Endodermal cell (in vitro differentiated cells): ENCODE results near the gene RSKR. TPM values are rescaled to one million over a fixed set of nuclear protein-coding genes. Genes with fewer than 3 reads are reported as not detected.

Experiments
- DNase-seq: peaks from one replicate; pipeline ENCODE4 v3.0.0-alpha.2; 2017
- H3K27ac ChIP-seq: 2 replicates; pipeline ENCODE4 v1.5.1; 2013; ENCODE audit warnings: mild to moderate bottlenecking, low read depth, low read length, moderate library complexity
- H3K27me3 ChIP-seq: 2 replicates; pipeline ENCODE4 v1.6.1; 2013; ENCODE audit warnings: mild to moderate bottlenecking, low read length, moderate library complexity; ENCODE audit not compliant: insufficient read depth, control insufficient read depth, poor library complexity, severe bottlenecking
- H3K36me3 ChIP-seq: 2 replicates; pipeline ENCODE4 v1.7.0; 2013; ENCODE audit warnings: mild to moderate bottlenecking, low read length, moderate library complexity; ENCODE audit not compliant: control insufficient read depth, insufficient read depth
- H3K4me1 ChIP-seq: one replicate; pipeline ENCODE4 v1.7.0; 2013; ENCODE audit warnings: low read length; ENCODE audit not compliant: control insufficient read depth, insufficient read depth
- H3K4me3 ChIP-seq: 2 replicates; pipeline ENCODE4 v1.5.1; 2013; ENCODE audit warnings: mild to moderate bottlenecking, low read length, moderate library complexity
- H3K9ac ChIP-seq: 2 replicates; pipeline ENCODE4 v1.6.1; 2013; ENCODE audit warnings: mild to moderate bottlenecking, low read length, moderate library complexity; ENCODE audit not compliant: poor library complexity, severe bottlenecking; ENCODE audit errors: extremely low read depth
- H3K9me3 ChIP-seq: 2 replicates; pipeline ENCODE4 v1.6.1; 2013; ENCODE audit warnings: mild to moderate bottlenecking, low read length, moderate library complexity; ENCODE audit not compliant: control insufficient read depth
- H3K27ac Mint-ChIP-seq: 2 replicates; pipeline ENCODE4 v1.8.0; 2020; ENCODE audit warnings: mixed read lengths
- H3K27me3 Mint-ChIP-seq: 2 replicates; pipeline ENCODE4 v1.8.0; 2021; ENCODE audit warnings: mild to moderate bottlenecking, mixed read lengths; ENCODE audit not compliant: insufficient read depth
- H3K36me3 Mint-ChIP-seq: 2 replicates; pipeline ENCODE4 v1.8.0; 2020; ENCODE audit warnings: low read depth, mixed read lengths
- H3K4me1 Mint-ChIP-seq: 2 replicates; pipeline ENCODE4 v1.8.0; 2020; ENCODE audit warnings: mixed read lengths
- H3K4me3 Mint-ChIP-seq: 2 replicates; pipeline ENCODE4 v1.8.0; 2020; ENCODE audit warnings: mild to moderate bottlenecking, moderate library complexity, mixed read lengths
- H3K9me3 Mint-ChIP-seq: 2 replicates; pipeline ENCODE4 v1.8.0; 2020; ENCODE audit warnings: mild to moderate bottlenecking, mixed read lengths
- WGBS, 2 experiments: methylation state at CpG; one replicate each; pipeline versions ENCODE4 v1.1.5 to v1.1.7; 2013; ENCODE audit warnings: missing lambda C conversion rate in 2 of 2, mixed read lengths in 1 of 2; ENCODE audit not compliant: insufficient coverage in 1 of 2, insufficient read length in 1 of 2; 5-methylcytosine and 5-hydroxymethylcytosine counted together
- total RNA-seq, 2 donors: library from RNA; stranded (reverse); fragmentation: NEBNext Ultra II Directional in 1 of 2; extraction: Animal tissue kit (Norgen Biotek cat#: 25700) in 1 of 2; gene quantifications; 2 replicates in 1 of 2; 3 replicates in 1 of 2; pipeline ENCODE4 v1.2.1, GENCODE V29; 2021
- TF ChIP-seq, protein P1 (sequence below): fragments of 200-600 bp; sonication (generic); conservative IDR thresholded peaks from 2 replicates; pipeline ENCODE4 v1.5.0; 2021; ENCODE audit warnings: antibody characterized with exemption, mild to moderate bottlenecking

RSKR gene
- total RNA-seq, 2 donors from 2014 or later: 25.5 to 27.6 TPM

GRCh38 chr17:28579526-28579925, 34.5 kb downstream of the RSKR start:
- Mint-ChIP-seq H3K27me3 (peaks cover 15% of the 10 kb centered on the region), H3K9me3 (no peaks in the 10 kb centered on the region), H3K27ac (no peak overlapping the region), H3K36me3 (peaks cover 39% of the 10 kb centered on the region), H3K4me3 (no peak overlapping the region), H3K4me1 (peaks cover 5% of the 10 kb centered on the region)
- H3K4me1 ChIP-seq: no peaks in the 10 kb centered on the region
- H3K9me3 ChIP-seq: no peaks in the 10 kb centered on the region
- no peak overlapping the region for H3K4me3 ChIP-seq
- 86 to 100% methylated on average over 2 to 4 of the region's 4 CpGs for WGBS, 2 experiments
- no peak overlapping the region for H3K27ac ChIP-seq
- DNase-seq: no peak
- H3K9ac ChIP-seq: no peak overlapping the region
- TF ChIP-seq, protein P1, sequence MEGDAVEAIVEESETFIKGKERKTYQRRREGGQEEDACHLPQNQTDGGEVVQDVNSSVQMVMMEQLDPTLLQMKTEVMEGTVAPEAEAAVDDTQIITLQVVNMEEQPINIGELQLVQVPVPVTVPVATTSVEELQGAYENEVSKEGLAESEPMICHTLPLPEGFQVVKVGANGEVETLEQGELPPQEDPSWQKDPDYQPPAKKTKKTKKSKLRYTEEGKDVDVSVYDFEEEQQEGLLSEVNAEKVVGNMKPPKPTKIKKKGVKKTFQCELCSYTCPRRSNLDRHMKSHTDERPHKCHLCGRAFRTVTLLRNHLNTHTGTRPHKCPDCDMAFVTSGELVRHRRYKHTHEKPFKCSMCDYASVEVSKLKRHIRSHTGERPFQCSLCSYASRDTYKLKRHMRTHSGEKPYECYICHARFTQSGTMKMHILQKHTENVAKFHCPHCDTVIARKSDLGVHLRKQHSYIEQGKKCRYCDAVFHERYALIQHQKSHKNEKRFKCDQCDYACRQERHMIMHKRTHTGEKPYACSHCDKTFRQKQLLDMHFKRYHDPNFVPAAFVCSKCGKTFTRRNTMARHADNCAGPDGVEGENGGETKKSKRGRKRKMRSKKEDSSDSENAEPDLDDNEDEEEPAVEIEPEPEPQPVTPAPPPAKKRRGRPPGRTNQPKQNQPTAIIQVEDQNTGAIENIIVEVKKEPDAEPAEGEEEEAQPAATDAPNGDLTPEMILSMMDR: no peak
- H3K36me3 ChIP-seq: peaks cover 69% of the 10 kb centered on the region
- no peaks in the 10 kb centered on the region for H3K27me3 ChIP-seq

DNA sequence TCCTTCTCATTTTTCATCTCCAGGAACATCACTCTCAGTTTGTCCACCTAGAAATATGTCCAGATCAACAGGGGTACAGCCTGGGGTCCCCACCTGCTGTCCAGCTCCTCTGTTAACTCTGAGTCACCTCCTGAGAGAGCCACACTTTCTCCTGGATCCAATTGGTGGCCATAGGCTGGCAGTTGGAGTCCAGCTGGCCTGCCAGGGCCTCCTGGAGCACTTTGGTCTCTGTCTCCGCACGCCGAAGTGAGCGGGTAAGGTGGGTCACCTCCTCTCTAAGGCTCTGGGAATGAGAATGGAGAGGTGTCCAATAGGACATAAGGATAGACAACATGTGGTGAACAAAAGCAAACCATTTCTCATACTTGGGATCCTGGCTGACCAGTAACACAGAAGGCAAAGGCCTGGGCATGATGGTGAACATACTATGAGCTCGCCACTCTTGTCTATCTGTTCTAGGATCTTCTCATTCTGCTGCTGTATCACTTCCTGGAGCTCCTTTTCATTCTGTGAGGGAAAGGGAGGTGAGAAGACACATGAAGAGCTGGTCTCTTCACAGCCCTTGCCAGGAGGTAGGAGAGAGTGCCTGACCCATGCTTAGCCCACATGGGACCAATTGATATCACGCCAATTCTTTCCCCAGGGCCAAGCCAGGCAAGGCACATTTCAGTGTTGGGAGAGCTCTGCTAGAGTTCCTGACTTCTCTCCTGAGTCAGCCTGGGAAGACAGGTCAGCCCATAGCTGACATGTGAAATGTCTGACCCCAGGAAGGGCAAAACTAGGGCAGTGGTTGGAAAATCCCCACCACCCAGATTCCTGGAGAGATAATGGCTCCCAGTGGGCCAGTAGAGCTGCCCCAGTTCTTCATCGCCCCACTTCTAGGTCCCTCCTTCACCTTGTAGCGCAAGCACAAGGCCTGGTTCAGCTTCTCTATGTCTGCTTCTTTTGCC, 35.5 kb downstream of the RSKR start:
- TF ChIP-seq, protein P1: no peak
- H3K4me3 Mint-ChIP-seq: no peak overlapping the region
- peaks cover 19% of the 10 kb centered on the region for H3K27me3 Mint-ChIP-seq
- no peak for DNase-seq
- H3K36me3 ChIP-seq: peaks cover 59% of the 10 kb centered on the region
- H3K27me3 ChIP-seq: no peaks in the 10 kb centered on the region
- H3K4me3 ChIP-seq: no peak overlapping the region
- H3K9ac ChIP-seq: no peak overlapping the region
- H3K4me1 Mint-ChIP-seq: peaks cover 5% of the 10 kb centered on the region
- WGBS, 2 experiments: 92 to 100% methylated on average over 4 to 8 of the region's 8 CpGs
- H3K27ac ChIP-seq: no peak overlapping the region
- peaks cover 41% of the 10 kb centered on the region for H3K36me3 Mint-ChIP-seq
- no peaks in the 10 kb centered on the region for H3K9me3 Mint-ChIP-seq
- H3K27ac Mint-ChIP-seq: no peak overlapping the region
- H3K4me1 ChIP-seq: no peaks in the 10 kb centered on the region
- no peaks in the 10 kb centered on the region for H3K9me3 ChIP-seq

GRCh38 chr17:28577466-28577824, 36.5 kb downstream of the RSKR start:
- Mint-ChIP-seq H3K4me1 (peaks cover 6% of the 10 kb centered on the region), H3K36me3 (peaks cover 41% of the 10 kb centered on the region), H3K27ac (no peak overlapping the region), H3K4me3 (no peak overlapping the region), H3K27me3 (peaks cover 25% of the 10 kb centered on the region), H3K9me3 (no peaks in the 10 kb centered on the region)
- no peak overlapping the region for H3K4me3 ChIP-seq
- H3K9ac ChIP-seq: no peak overlapping the region
- H3K27me3 ChIP-seq: peaks cover 4% of the 10 kb centered on the region
- DNase-seq: no peak
- H3K36me3 ChIP-seq: peaks cover 48% of the 10 kb centered on the region
- H3K4me1 ChIP-seq: no peaks in the 10 kb centered on the region
- H3K27ac ChIP-seq: no peak overlapping the region
- 83 to 91% methylated on average over 1 of the region's 3 CpGs for WGBS, 2 experiments
- TF ChIP-seq, protein P1: no peak
- H3K9me3 ChIP-seq: no peaks in the 10 kb centered on the region
